ENCODE results near the gene WNT16.

The WNT16 gene

GRCh38 chr7:121342631-121343030 is 13.8 kb downstream of the WNT16 start:
- no peak for DNase-seq (ENCODE audit: low read depth in 1 of 2, low spot score in 1 of 2)

GRCh38 chr7:121343302-121343701 is 14.5 kb downstream of the WNT16 start:
- no peak for DNase-seq (ENCODE audit: low read depth in 1 of 2, low spot score in 1 of 2)

- DNase-seq (ENCODE audit: low read depth in 1 of 2, low spot score in 1 of 2): no peak
Measured at GRCh38 chr7:121344093-121344492, 15.3 kb downstream of the WNT16 start.

- no peak for DNase-seq (ENCODE audit: low read depth in 1 of 2, low spot score in 1 of 2)
Measured at GRCh38 chr7:121344497-121344896, 15.7 kb downstream of the WNT16 start.

GRCh38 chr7:121351682-121352081 is 22.9 kb downstream of the WNT16 start:
- DNase-seq (ENCODE audit: low read depth in 1 of 2, low spot score in 1 of 2): no peak

- DNase-seq (ENCODE audit: low read depth in 1 of 2, low spot score in 1 of 2): no peak
Measured at GRCh38 chr7:121352323-121352722, 23.5 kb downstream of the WNT16 start.

GRCh38 chr7:121355574-121355973 is 26.8 kb downstream of the WNT16 start:
- no peak for DNase-seq (ENCODE audit: low read depth in 1 of 2, low spot score in 1 of 2)

- DNase-seq (ENCODE audit: low read depth in 1 of 2, low spot score in 1 of 2): no peak
Measured at GRCh38 chr7:121360564-121360963, 31.8 kb downstream of the WNT16 start.

GRCh38 chr7:121366852-121367431 is 38.1 kb downstream of the WNT16 start:
- no peak for DNase-seq (ENCODE audit: low read depth in 1 of 2, low spot score in 1 of 2)

GRCh38 chr7:121369462-121369861 is 40.7 kb downstream of the WNT16 start:
- no peak for DNase-seq (ENCODE audit: low read depth in 1 of 2, low spot score in 1 of 2)

- DNase-seq (ENCODE audit: low read depth in 1 of 2, low spot score in 1 of 2): no peak
Measured at GRCh38 chr7:121371367-121371766, 42.6 kb downstream of the WNT16 start.

GRCh38 chr7:121371883-121372282 is 43.1 kb downstream of the WNT16 start:
- DNase-seq (ENCODE audit: low read depth in 1 of 2, low spot score in 1 of 2): no peak

- no peak for DNase-seq (ENCODE audit: low read depth in 1 of 2, low spot score in 1 of 2)
Measured at GRCh38 chr7:121372376-121373010, 43.7 kb downstream of the WNT16 start.

- no peak for DNase-seq (ENCODE audit: low read depth in 1 of 2, low spot score in 1 of 2)
Measured at GRCh38 chr7:121373177-121373576, 44.4 kb downstream of the WNT16 start.

- no peak for DNase-seq (ENCODE audit: low read depth in 1 of 2, low spot score in 1 of 2)
Measured at GRCh38 chr7:121376979-121377378, 48.2 kb downstream of the WNT16 start.

- no peak for DNase-seq (ENCODE audit: low read depth in 1 of 2, low spot score in 1 of 2)
Measured at GRCh38 chr7:121379930-121380329, 51.1 kb downstream of the WNT16 start.

- DNase-seq (ENCODE audit: low read depth in 1 of 2, low spot score in 1 of 2): no peak
Measured at GRCh38 chr7:121382473-121382872, 53.7 kb downstream of the WNT16 start.

- DNase-seq (ENCODE audit: low read depth in 1 of 2, low spot score in 1 of 2): no peak
Measured at GRCh38 chr7:121383235-121383910, 54.6 kb downstream of the WNT16 start.

GRCh38 chr7:121384265-121384664 is 55.5 kb downstream of the WNT16 start:
- no peak for DNase-seq (ENCODE audit: low read depth in 1 of 2, low spot score in 1 of 2)

GRCh38 chr7:121385056-121385799 is 56.4 kb downstream of the WNT16 start:
- no peak for DNase-seq (ENCODE audit: low read depth in 1 of 2, low spot score in 1 of 2)

- DNase-seq (ENCODE audit: low read depth in 1 of 2, low spot score in 1 of 2): no peak
Measured at GRCh38 chr7:121385800-121386179, 57.0 kb downstream of the WNT16 start.

GRCh38 chr7:121388950-121389349 is 60.1 kb downstream of the WNT16 start:
- DNase-seq (ENCODE audit: low read depth in 1 of 2, low spot score in 1 of 2): no peak
